Measurements from ENCODE around the gene TUFM. TPM values are rescaled to one million over a fixed set of nuclear protein-coding genes. Genes with fewer than 3 reads are reported as not detected.
A peak's percentile ranks its signal among the peaks of the same experiment; 100 is the strongest.

Gene TUFM
- total RNA-seq, 1 donor from 2014 or later, result 189 TPM

- TF ChIP-seq CTCF (IDR thresholded peaks at IDR 0.05), result no peak
- CTCF ChIA-PET, result no interaction called here
- intact Hi-C loops (cut with micrococcal nuclease), result no loop called here
- Mint-ChIP-seq H3K27me3 (no peaks in the 10 kb centered on the region), H3K4me1 (peaks cover 21% of the 10 kb centered on the region), H3K4me3 (no peak overlapping the region), H3K9me3 (no peaks in the 10 kb centered on the region), H3K27ac (no peak overlapping the region), H3K36me3 (ENCODE audit: low read depth) (peaks cover 95% of the 10 kb centered on the region)
- no peak for ATAC-seq (ENCODE audit: low read depth)
- no peak for DNase-seq
- POLR2A ChIA-PET, result no interaction called here
Measured at GRCh38 chr16:28830531-28830930, 15.6 kb downstream of the TUFM start.

- ChIA-PET CTCF (no interaction called here), POLR2A (no interaction called here)
- H3K27ac Mint-ChIP-seq, result no peak overlapping the region
- DNase-seq, result no peak
- ATAC-seq (ENCODE audit: low read depth), result no peak
- H3K9me3 Mint-ChIP-seq, result no peaks in the 10 kb centered on the region
- no peaks in the 10 kb centered on the region for H3K27me3 Mint-ChIP-seq
- H3K4me3 Mint-ChIP-seq, result no peak overlapping the region
- TF ChIP-seq CTCF (IDR thresholded peaks at IDR 0.05), result no peak
- intact Hi-C loops (cut with micrococcal nuclease), result no loop called here
- peaks cover 29% of the 10 kb centered on the region for H3K4me1 Mint-ChIP-seq
- H3K36me3 Mint-ChIP-seq (ENCODE audit: low read depth), result peaks cover 93% of the 10 kb centered on the region
Measured at GRCh38 chr16:28829747-28830146, 16.4 kb downstream of the TUFM start.

GRCh38 chr16:28826141-28826540 is 20.0 kb downstream of the TUFM start:
- no peak for DNase-seq
- Mint-ChIP-seq H3K4me1 (peaks cover 43% of the 10 kb centered on the region), H3K27ac (peak overlapping the region; percentile 54), H3K4me3 (no peak overlapping the region), H3K27me3 (no peaks in the 10 kb centered on the region), H3K36me3 (ENCODE audit: low read depth) (peaks cover 69% of the 10 kb centered on the region), H3K9me3 (no peaks in the 10 kb centered on the region)
- ATAC-seq (ENCODE audit: low read depth), result no peak
- ChIA-PET CTCF (no interaction called here), POLR2A (no interaction called here)
- intact Hi-C loops (cut with micrococcal nuclease), result no loop called here
- TF ChIP-seq CTCF (IDR thresholded peaks at IDR 0.05), result no peak

GRCh38 chr16:28824717-28824973 is 21.5 kb downstream of the TUFM start:
- Mint-ChIP-seq H3K27me3 (no peaks in the 10 kb centered on the region), H3K4me3 (peak overlapping the region; percentile 98), H3K4me1 (peaks cover 43% of the 10 kb centered on the region), H3K9me3 (no peaks in the 10 kb centered on the region), H3K27ac (peak overlapping the region; percentile 99), H3K36me3 (ENCODE audit: low read depth) (peaks cover 57% of the 10 kb centered on the region)
- DNase-seq, result no peak
- CTCF ChIA-PET, result no interaction called here
- intact Hi-C loops (cut with micrococcal nuclease), result loop anchor here (1.0 to 5.0 kb wide), 9 partner anchors 22 to 1173 kb away; partner anchors contain the start of genes APOBR, CLN3, HIRIP3 and INO80E
- POLR2A ChIA-PET, result interaction anchor here (0.7 to 5.1 kb wide), 3 partner anchors 22 to 1874 kb away, joined by 3 to 74 read pairs (median 17); partner anchors contain the start of genes SGF29, SRCAP and TUFM
- no peak for ATAC-seq (ENCODE audit: low read depth)
- TF ChIP-seq CTCF (IDR thresholded peaks at IDR 0.05), result no peak

- no peak for TF ChIP-seq CTCF (IDR thresholded peaks at IDR 0.05)
- Mint-ChIP-seq H3K4me1 (peaks cover 43% of the 10 kb centered on the region), H3K27me3 (no peaks in the 10 kb centered on the region), H3K36me3 (ENCODE audit: low read depth) (peaks cover 52% of the 10 kb centered on the region), H3K4me3 (peak overlapping the region; percentile 98), H3K9me3 (no peaks in the 10 kb centered on the region), H3K27ac (peak overlapping the region; percentile 99)
- POLR2A ChIA-PET, result interaction anchor here (0.6 to 5.1 kb wide), 18 partner anchors 9 to 1875 kb away, joined by 3 to 74 read pairs (median 6); partner anchors contain the start of genes CD19, RABEP2, SGF29 and SH2B1
- ATAC-seq (ENCODE audit: low read depth) (peak; percentile 77), DNase-seq (peak; percentile 92)
- CTCF ChIA-PET, result no interaction called here
- intact Hi-C loops (cut with micrococcal nuclease), result loop anchor here (1.0 to 5.0 kb wide), 9 partner anchors 22 to 1173 kb away; partner anchors contain the start of genes APOBR, CLN3, HIRIP3 and INO80E
Measured at GRCh38 chr16:28823873-28824716, 22.1 kb downstream of the TUFM start.
